Measurements from ENCODE around the gene BDH2.

BDH2 gene

GRCh38 chr4:103076747-103077347, 22.8 kb downstream of the BDH2 start, which contains the start of gene SLC9B2 (continued):
- TF ChIP-seq REPIN1 (tag by site-specific recombination; IDR thresholded peaks at IDR 0.05; ENCODE audit: low read depth): no peak

- H3K4me3 ChIP-seq (ENCODE audit: low read depth, low read length): peak overlapping the region; percentile 65
- CTCF ChIA-PET: interaction anchor here (0.9 to 1.2 kb wide), 3 partner anchors 9 to 68 kb away, joined by 3 to 6 read pairs (median 4); no protein-coding TSS in a partner anchor
- H3K4me1 ChIP-seq (ENCODE audit: control insufficient read depth, insufficient read depth, low read length): no peaks in the 10 kb centered on the region
- H3K27ac ChIP-seq (ENCODE audit: extremely low read depth, low read depth, low read length): peak overlapping the region; percentile 76; the same call in 1 of the 2 replicates
- H3K36me3 ChIP-seq (ENCODE audit: control insufficient read depth in 2 of 2, insufficient read depth in 1 of 2, low read length in 2 of 2): peaks cover 0 to 3% of the 10 kb centered on the region in 2 experiments; a peak in 1 of 3 replicates
- H3K9me3 ChIP-seq (ENCODE audit: control insufficient read depth, insufficient read depth, low read depth, low read length): no peaks in the 10 kb centered on the region
- POLR2A ChIA-PET: no interaction called here
- no peak for TF ChIP-seq MZF1 (tag by site-specific recombination; IDR thresholded peaks at IDR 0.05; ENCODE audit: borderline replicate concordance)
- TF ChIP-seq TRIM28 (IDR thresholded peaks at IDR 0.05; ENCODE audit: borderline replicate concordance, low read length): peak; percentile 68; the same call in 1 of the 2 replicates
- peak; percentile 83 for TF ChIP-seq ZBTB8A (tag by site-specific recombination; IDR thresholded peaks at IDR 0.05)
- no peak for TF ChIP-seq SETDB1 (IDR thresholded peaks at IDR 0.05; ENCODE audit: insufficient read length, low read length)
- no peak for TF ChIP-seq ZNF777 (tag by site-specific recombination; IDR thresholded peaks at IDR 0.05; ENCODE audit: borderline replicate concordance)
- no peak for TF ChIP-seq IKZF3 (tag by site-specific recombination; IDR thresholded peaks at IDR 0.05)
- TF ChIP-seq PRDM2 (tag by site-specific recombination; IDR thresholded peaks at IDR 0.05; ENCODE audit: borderline replicate concordance): no peak
- TF ChIP-seq SP2 (tag by site-specific recombination; IDR thresholded peaks at IDR 0.05): peak; percentile 14; the same call in 1 of the 2 replicates
- no peak for TF ChIP-seq ZNF48 (tag by site-specific recombination; IDR thresholded peaks at IDR 0.05)
- TF ChIP-seq ZNF529 (tag by site-specific recombination; IDR thresholded peaks at IDR 0.05; ENCODE audit: insufficient replicate concordance): no peak
- no peak for TF ChIP-seq ZNF510 (tag by site-specific recombination; IDR thresholded peaks at IDR 0.05; ENCODE audit: insufficient replicate concordance)
- TF ChIP-seq, protein P1, sequence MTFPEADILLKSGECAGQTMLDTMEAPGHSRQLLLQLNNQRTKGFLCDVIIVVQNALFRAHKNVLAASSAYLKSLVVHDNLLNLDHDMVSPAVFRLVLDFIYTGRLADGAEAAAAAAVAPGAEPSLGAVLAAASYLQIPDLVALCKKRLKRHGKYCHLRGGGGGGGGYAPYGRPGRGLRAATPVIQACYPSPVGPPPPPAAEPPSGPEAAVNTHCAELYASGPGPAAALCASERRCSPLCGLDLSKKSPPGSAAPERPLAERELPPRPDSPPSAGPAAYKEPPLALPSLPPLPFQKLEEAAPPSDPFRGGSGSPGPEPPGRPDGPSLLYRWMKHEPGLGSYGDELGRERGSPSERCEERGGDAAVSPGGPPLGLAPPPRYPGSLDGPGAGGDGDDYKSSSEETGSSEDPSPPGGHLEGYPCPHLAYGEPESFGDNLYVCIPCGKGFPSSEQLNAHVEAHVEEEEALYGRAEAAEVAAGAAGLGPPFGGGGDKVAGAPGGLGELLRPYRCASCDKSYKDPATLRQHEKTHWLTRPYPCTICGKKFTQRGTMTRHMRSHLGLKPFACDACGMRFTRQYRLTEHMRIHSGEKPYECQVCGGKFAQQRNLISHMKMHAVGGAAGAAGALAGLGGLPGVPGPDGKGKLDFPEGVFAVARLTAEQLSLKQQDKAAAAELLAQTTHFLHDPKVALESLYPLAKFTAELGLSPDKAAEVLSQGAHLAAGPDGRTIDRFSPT (tag by site-specific recombination; IDR thresholded peaks at IDR 0.05): 0 out of 2 replicates have a peak, but pooled peaks have one; percentile 34
- no peak for TF ChIP-seq FEZF1 (tag by site-specific recombination; IDR thresholded peaks at IDR 0.05)
- TF ChIP-seq ZNF350 (tag by site-specific recombination; IDR thresholded peaks at IDR 0.05): no peak
- peak; percentile 61; the same call in 1 of the 2 replicates for TF ChIP-seq PBX3 (CRISPR knock-in tag; IDR thresholded peaks at IDR 0.05)
- peak; percentile 40; the same call in 1 of the 2 replicates for TF ChIP-seq ZNF600 (tag by site-specific recombination; IDR thresholded peaks at IDR 0.05)
- no peak for TF ChIP-seq ZNF624 (tag by site-specific recombination; IDR thresholded peaks at IDR 0.05)
- no peak for TF ChIP-seq ZNF169 (tag by site-specific recombination; IDR thresholded peaks at IDR 0.05)
- peak; percentile 27; the same call in 1 of the 2 replicates for TF ChIP-seq KLF7 (tag by site-specific recombination; IDR thresholded peaks at IDR 0.05; ENCODE audit: borderline replicate concordance)
- TF ChIP-seq, protein P2, sequence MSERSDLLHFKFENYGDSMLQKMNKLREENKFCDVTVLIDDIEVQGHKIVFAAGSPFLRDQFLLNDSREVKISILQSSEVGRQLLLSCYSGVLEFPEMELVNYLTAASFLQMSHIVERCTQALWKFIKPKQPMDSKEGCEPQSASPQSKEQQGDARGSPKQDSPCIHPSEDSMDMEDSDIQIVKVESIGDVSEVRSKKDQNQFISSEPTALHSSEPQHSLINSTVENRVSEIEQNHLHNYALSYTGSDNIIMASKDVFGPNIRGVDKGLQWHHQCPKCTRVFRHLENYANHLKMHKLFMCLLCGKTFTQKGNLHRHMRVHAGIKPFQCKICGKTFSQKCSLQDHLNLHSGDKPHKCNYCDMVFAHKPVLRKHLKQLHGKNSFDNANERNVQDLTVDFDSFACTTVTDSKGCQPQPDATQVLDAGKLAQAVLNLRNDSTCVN (tag by site-specific recombination; optimal IDR thresholded peaks at IDR 0.05): peak; percentile 97
- TF ChIP-seq, protein P3, sequence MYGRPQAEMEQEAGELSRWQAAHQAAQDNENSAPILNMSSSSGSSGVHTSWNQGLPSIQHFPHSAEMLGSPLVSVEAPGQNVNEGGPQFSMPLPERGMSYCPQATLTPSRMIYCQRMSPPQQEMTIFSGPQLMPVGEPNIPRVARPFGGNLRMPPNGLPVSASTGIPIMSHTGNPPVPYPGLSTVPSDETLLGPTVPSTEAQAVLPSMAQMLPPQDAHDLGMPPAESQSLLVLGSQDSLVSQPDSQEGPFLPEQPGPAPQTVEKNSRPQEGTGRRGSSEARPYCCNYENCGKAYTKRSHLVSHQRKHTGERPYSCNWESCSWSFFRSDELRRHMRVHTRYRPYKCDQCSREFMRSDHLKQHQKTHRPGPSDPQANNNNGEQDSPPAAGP (tag by site-specific recombination; IDR thresholded peaks at IDR 0.05): peak; percentile 51; the same call in 1 of the 2 replicates
Measured at GRCh38 chr4:103075894-103076746, 23.5 kb downstream of the BDH2 start.
